NT2/D1 (cell line): ENCODE measurements around the gene WT1.

Source experiments
- SUZ12 ChIP-seq: IDR thresholded peaks from 2 replicates; pipeline ENCODE4 v1.6.1; 2011; ENCODE audit not compliant: insufficient read length, insufficient read depth; ENCODE audit errors: extremely low read depth
- YY1 ChIP-seq: IDR thresholded peaks from 2 replicates; pipeline ENCODE4 v1.6.1; 2011; ENCODE audit not compliant: insufficient read length, insufficient read depth

DNA sequence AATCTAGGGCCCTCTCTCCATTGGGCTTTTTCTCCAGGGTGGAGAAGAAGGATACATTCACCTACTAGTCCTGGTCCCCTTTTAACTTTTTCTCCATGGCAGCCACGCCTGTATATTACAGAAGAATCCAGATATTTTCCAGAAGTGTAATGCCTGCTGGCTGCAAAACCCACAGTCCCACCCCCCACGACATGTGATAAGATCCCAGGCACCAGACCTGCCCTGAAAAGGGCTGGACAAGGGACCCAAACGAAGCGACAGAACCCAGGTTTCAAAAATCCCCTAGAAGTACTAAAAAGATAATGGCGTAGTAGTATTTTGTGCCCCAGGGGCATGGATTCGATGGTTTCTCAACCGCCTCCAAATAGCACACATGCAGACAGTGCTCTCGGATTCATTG is 2.8 kb downstream of the WT1 start:
- TF ChIP-seq SUZ12, result no peak
- no peak for TF ChIP-seq YY1
